BE2C (cell line): ENCODE results near the gene TMEM240.
"Not testable (repeated sequence)": the region's sequence is repeated elsewhere in the genome, so short reads cannot be mapped to it uniquely, and the experiment has no call there.

Experiments
- DNase-seq: peaks from one replicate; pipeline ENCODE4 v3.0.0-alpha.2; 2020
- H3K27me3 ChIP-seq: fragments of 250-450 bp; sonication (Bioruptor Pico); 2 replicates; pipeline ENCODE4 v1.5.1; 2020; ENCODE audit warnings: mild to moderate bottlenecking
- H3K36me3 ChIP-seq: fragments of 250-450 bp; sonication (Bioruptor Pico); 2 replicates; pipeline ENCODE4 v1.5.1; 2020; ENCODE audit warnings: mild to moderate bottlenecking
- H3K4me1 ChIP-seq: fragments of 250-450 bp; sonication (Bioruptor Pico); 2 replicates; pipeline ENCODE4 v1.5.1; 2020
- H3K4me3 ChIP-seq: 2 replicates; pipeline ENCODE4 v1.5.1; 2011; ENCODE audit warnings: low read depth, low read length
- H3K9me3 ChIP-seq: fragments of 250-450 bp; sonication (Bioruptor Pico); 2 replicates; pipeline ENCODE4 v1.5.1; 2020
- TF ChIP-seq, protein P1 (sequence below): IDR thresholded peaks from 2 replicates; pipeline ENCODE4 v1.5.1; 2012; ENCODE audit warnings: mild to moderate bottlenecking, low read depth, low read length

TMEM240 gene

DNA sequence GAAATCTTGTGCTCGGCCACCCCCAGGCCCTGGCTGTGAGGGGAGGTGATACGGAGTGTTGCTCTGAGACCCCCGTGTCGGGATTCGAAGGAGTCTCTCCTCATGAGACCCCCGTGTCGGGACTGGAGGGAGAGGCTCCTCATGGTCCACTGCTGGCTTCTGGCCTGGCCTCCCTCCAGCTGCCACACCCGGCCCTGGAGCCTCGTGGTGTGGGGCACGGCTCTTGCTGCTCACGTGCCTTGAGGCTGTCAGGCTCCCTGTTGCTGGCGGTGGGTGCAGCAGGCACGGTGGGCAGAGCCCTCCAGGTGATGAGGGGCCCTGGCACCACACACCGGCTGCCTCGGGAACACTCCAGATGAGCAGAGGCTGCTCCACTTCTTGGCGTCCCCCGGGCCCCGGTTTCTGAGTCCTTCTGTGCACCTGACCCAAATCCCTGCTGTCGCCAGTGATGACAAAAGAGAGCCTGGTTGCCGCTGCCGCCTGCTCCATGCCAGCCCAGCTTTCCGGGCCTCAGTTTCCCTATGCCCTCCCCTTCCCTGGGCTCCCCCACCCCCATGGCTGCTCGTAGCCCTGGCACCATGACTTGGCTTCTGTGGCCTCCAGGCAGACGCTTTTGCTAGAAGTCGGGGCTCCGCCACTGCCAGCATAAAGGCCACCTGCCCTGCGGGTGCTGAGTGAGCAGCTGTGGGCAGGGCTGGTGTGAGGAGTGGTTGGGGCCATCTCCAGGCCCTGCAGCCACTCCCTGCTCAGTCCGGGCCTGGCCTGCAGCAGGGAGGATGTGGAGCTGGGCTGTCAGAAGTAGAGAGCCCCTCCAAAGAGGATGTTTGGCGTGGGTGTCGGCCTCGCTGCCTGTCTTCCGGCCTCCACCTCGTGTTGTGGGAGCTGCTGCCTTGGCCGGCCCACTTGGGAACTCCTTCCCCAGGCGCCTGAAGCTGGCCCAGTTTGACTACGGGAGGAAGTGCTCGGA, 11.8 kb downstream of the TMEM240 start:
- TF ChIP-seq, protein P1, sequence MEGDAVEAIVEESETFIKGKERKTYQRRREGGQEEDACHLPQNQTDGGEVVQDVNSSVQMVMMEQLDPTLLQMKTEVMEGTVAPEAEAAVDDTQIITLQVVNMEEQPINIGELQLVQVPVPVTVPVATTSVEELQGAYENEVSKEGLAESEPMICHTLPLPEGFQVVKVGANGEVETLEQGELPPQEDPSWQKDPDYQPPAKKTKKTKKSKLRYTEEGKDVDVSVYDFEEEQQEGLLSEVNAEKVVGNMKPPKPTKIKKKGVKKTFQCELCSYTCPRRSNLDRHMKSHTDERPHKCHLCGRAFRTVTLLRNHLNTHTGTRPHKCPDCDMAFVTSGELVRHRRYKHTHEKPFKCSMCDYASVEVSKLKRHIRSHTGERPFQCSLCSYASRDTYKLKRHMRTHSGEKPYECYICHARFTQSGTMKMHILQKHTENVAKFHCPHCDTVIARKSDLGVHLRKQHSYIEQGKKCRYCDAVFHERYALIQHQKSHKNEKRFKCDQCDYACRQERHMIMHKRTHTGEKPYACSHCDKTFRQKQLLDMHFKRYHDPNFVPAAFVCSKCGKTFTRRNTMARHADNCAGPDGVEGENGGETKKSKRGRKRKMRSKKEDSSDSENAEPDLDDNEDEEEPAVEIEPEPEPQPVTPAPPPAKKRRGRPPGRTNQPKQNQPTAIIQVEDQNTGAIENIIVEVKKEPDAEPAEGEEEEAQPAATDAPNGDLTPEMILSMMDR = no peak
- Histone ChIP-seq H3K4me3 (no peak overlapping the region), H3K36me3 (peaks cover 42% of the 10 kb centered on the region), H3K27me3 (no peaks in the 10 kb centered on the region), H3K9me3 (no peaks in the 10 kb centered on the region; the same call in 1 of the 2 replicates), H3K4me1 (no peaks in the 10 kb centered on the region)
- DNase-seq = no peak

DNA sequence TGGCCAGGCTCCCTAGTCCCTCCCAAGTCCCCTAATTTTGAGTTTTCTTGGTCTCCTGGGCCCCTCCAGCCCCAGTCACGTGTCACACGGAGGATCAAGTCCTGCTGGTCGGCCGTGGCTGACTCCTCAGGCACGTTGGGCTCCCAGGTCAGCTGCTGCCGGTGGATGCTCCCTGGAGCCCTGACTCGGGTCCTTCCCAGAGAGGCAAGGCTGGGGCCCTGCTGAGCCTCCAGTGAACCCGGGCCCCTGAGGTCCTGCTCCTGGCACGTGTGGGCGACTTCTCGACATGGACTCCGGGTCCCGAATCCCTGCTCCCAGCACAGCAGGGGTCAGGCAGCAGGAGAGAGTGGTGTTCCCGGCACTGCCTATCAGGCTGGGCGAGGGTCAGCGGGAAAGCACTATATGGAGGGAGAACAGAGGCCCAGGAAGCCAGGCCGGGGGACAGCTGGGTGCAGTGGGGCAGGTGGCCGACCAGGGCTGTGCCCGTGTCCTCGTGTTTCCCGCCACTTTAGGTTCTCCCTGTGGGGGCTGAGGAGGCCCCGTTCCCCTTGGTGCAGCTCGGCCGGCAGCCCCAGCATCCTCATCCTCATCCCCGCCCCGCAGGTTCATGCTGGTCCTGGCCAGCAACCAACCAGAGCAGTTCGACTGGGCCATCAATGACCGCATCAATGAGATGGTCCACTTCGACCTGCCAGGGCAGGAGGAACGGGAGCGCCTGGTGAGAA, 13.2 kb downstream of the TMEM240 start:
- TF ChIP-seq, protein P1 = no peak
- no peak for DNase-seq
- H3K36me3 ChIP-seq = peaks cover 45% of the 10 kb centered on the region
- H3K4me1 ChIP-seq = no peaks in the 10 kb centered on the region
- H3K27me3 ChIP-seq = no peaks in the 10 kb centered on the region
- no peak overlapping the region for H3K4me3 ChIP-seq
- no peaks in the 10 kb centered on the region; the same call in 1 of the 2 replicates for H3K9me3 ChIP-seq

DNA sequence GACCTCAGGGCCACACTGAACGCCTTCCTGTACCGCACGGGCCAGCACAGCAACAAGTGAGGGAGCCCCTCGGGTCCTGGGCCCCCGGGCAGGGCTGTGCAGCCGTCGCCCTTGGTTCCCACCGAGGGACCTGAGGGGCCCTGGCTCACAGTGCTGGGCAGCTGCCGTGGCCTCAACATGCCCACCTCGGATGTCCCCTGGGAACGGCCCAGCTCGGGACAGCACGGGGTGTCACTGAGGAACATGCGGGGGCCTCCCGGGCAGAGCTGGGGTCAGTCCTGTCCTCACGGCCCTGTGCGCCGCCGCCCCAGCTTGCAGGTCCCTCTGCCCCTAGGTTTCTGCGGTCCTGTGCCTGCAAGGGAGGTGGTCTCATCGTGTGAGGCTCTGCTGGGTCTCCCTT, 13.9 kb downstream of the TMEM240 start:
- H3K9me3 ChIP-seq, H3K4me3 ChIP-seq, DNase-seq, H3K27me3 ChIP-seq, H3K4me1 ChIP-seq: not testable (repeated sequence)
- peaks cover 49% of the 10 kb centered on the region for H3K36me3 ChIP-seq

DNA sequence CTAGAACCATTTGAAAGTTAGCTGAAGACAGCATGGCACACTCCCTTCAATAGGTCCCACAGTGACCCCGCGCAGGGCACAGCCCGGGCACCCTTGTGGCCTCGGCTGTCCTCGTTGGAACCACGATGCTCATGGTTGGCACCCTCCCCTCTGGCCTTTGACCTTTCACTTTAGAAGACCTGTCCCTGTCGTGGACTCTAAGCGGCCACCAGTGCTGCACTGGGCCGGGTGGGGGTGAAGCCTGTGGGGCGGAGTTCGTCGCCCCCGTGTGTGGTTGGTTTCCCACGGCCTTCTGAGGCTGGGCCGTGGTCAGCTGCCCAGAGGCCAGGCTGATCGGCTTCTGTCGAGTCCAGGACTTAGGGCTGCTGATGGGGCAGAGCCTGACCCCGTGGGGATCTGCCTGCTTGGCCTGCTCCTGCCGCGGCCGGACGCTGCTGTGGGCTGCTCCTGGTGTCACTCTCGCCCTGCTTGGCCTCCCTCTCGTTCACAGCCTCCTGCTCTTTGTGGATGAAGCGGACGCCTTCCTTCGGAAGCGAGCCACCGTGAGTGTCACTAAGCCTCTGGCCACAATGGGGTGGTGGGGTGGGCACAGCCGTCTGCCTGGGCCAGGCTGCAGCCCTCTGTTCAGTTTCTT, 15.6 kb downstream of the TMEM240 start:
- not testable (repeated sequence) for H3K27me3 ChIP-seq, H3K4me3 ChIP-seq, DNase-seq, H3K9me3 ChIP-seq, H3K4me1 ChIP-seq
- peaks cover 53% of the 10 kb centered on the region for H3K36me3 ChIP-seq

DNA sequence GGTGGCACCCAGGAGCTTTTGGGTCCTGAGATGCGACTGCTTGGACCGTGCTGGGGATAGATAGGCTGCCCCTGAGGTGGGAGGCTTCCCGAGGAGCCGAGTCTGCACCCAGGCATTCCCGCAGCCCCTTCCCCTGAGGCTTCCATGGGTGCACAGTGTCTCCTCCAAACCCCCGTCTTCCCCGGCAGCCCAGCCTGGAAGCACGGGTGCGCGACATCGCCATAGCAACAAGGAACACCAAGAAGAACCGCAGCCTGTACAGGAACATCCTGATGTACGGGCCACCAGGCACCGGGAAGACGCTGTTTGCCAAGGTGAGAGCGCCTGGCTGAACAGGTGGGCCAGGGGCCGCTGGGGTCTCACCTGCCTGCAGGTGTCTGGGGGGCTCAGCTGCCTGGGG, 16.8 kb downstream of the TMEM240 start:
- H3K4me3 ChIP-seq, DNase-seq, H3K4me1 ChIP-seq, H3K9me3 ChIP-seq, H3K27me3 ChIP-seq: not testable (repeated sequence)
- peaks cover 46% of the 10 kb centered on the region for H3K36me3 ChIP-seq

DNA sequence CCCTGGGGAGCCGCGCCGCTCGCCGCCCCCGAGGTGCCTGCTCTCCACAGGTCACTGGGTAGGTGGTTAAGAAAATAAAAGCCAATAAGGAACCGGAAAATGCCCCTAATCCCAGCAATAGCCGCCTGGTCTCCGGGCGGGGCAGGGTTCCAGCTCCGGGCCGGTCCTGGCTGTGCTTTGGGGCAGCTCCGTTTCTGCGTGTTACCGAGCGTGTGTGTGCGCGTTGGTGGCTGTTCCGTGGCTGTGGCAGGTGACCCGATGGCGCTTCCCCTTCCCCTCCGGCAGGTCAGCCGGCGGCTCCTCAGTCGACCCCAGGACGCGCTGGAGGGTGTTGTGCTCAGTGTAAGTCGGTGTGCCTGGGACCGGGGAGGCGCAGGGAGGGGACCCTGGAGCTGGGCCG, 17.2 kb downstream of the TMEM240 start:
- not testable (repeated sequence) for H3K9me3 ChIP-seq, DNase-seq
- H3K36me3 ChIP-seq = peaks cover 42% of the 10 kb centered on the region

DNA sequence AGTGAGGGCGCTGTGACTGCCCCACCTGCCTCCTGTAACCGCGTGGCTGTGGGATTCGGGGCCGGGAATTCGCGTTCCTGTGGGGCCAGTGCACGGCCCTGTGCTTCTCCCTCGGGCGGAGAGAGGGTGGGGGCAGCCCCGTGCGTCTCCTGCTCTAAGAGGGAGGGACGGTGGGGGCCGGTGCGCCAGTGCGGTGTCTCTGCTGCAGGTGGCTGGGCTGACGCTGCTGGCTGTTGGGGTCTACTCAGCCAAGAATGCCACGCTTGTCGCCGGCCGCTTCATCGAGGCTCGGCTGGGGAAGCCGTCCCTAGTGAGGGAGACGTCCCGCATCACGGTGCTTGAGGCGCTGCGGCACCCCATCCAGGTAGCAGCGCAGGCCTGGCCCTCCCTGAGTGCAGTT, 17.9 kb downstream of the TMEM240 start:
- DNase-seq = not testable (repeated sequence)
- peaks cover 42% of the 10 kb centered on the region for H3K36me3 ChIP-seq

More for the DNA sequence above, 17.2 kb downstream of the TMEM240 start:
- not testable (repeated sequence) for H3K4me1 ChIP-seq, H3K27me3 ChIP-seq, H3K4me3 ChIP-seq

DNA sequence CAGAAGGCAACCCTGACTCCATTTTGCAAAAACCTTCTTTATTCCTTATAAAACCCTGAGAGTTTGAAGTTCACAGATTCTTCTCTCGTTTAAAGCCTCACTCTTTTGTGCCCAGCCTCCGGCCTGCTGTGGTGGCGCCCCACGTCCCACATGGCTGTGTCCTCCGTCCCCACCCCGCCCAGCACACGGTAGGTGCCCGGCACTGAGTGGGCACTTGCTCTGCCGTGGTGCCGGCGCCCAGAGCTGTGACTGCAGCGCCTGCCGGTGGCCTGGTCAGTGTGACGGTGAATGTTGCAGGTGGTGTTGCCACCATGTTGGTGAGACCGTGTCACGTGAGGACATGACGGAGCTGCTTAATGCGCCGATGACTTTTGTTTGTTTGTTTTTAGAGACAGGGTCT, 19.1 kb downstream of the TMEM240 start:
- peaks cover 42% of the 10 kb centered on the region for H3K36me3 ChIP-seq
- no peaks in the 10 kb centered on the region for H3K4me1 ChIP-seq
- H3K27me3 ChIP-seq = no peaks in the 10 kb centered on the region
- TF ChIP-seq, protein P1 = no peak
- H3K4me3 ChIP-seq = no peak overlapping the region
- H3K9me3 ChIP-seq = no peaks in the 10 kb centered on the region
- DNase-seq = no peak

More for the DNA sequence above, 17.9 kb downstream of the TMEM240 start:
- not testable (repeated sequence) for H3K9me3 ChIP-seq, H3K4me3 ChIP-seq, H3K4me1 ChIP-seq, H3K27me3 ChIP-seq

DNA sequence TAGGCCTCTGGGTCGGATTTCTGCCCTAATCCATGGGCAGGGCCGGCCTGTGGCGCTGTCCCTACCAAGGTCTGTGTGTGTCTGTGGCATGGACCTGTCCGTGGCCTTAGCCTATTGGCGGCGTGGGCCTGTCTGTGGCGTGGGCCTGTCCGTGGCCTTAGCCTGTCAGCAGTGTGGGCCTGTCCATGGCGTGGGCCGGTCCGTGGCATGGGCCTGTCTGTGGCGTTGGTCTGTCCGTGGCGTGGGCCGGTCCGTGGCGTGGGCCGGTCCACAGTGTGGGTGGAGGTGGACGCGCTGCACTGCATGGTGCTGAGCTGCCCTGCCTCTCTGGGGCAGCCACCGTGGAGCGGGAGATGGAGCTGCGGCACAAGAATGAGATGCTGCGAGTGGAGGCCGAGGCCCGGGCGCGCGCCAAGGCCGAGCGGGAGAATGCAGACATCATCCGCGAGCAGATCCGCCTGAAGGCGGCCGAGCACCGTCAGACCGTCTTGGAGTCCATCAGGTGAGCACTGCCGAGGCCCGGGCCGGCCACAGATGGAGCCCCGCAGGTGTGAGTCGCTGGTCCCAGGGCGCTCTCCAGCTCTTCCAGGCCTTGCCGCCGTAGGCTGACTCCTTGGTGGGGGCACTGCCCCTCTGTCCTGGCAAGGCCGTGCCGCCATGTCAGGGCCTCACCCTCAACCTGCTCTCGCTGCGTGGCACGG, 20.5 kb downstream of the TMEM240 start:
- H3K4me1 ChIP-seq, H3K4me3 ChIP-seq, DNase-seq, H3K27me3 ChIP-seq, H3K9me3 ChIP-seq: not testable (repeated sequence)
- peaks cover 52% of the 10 kb centered on the region for H3K36me3 ChIP-seq

DNA sequence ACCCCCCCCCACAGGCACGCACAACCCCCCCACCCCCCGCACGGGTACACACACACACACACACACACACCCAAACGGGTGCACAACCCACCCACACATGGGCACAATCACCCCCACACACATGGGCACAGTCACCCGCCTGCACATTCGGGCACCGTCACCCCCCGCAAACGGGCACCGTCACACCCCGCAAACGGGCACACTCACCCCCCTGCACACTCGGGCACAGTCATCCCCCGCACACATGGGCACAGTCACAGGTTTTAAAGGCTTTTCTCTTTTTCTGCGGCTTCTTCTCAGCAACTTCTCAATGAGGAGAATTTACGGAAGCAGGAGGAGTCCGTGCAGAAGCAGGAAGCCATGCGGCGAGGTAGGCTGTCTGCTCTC, 21.8 kb downstream of the TMEM240 start:
- H3K9me3 ChIP-seq, H3K27me3 ChIP-seq, H3K4me3 ChIP-seq, H3K4me1 ChIP-seq, DNase-seq: not testable (repeated sequence)
- peaks cover 53% of the 10 kb centered on the region for H3K36me3 ChIP-seq
